SU-DHL-6 (cell line): ENCODE results near the gene GYG1.

Experiments used
- CTCF ChIP-seq: fragments of 200-600 bp; sonication (generic); IDR thresholded peaks from one replicate; pipeline ENCODE4 v1.5.1; 2017; ENCODE audit warnings: antibody characterized with exemption, mild to moderate bottlenecking, low read length, moderate library complexity; ENCODE audit not compliant: insufficient read depth, poor library complexity, severe bottlenecking
- EZH2phosphoT487 ChIP-seq: fragments of 200-600 bp; sonication (generic), shearing (Covaris generic); conservative IDR thresholded peaks from 2 replicates; pipeline ENCODE4 v1.6.1; 2018; ENCODE audit warnings: mild to moderate bottlenecking, antibody characterized with exemption, low read length, moderate library complexity, mixed read lengths

- TF ChIP-seq CTCF: no peak
- no peak for TF ChIP-seq EZH2phosphoT487
These were observed 40.5 kb upstream of the GYG1 start for GRCh38 chr3:148950806-148951205.
